ENCODE data around the gene NUP35.

GRCh38 chr2:183209395-183210028 lies 85.3 kb downstream of the NUP35 start:
- no peak for TF ChIP-seq POLR2A (IDR thresholded peaks at IDR 0.05; ENCODE audit: low read depth, low read length)
- TF ChIP-seq POLR2AphosphoS5 (IDR thresholded peaks at IDR 0.05; ENCODE audit: low read depth, low read length), result no peak
